CD4-positive, alpha-beta T cell treated with Interleukin-12 subunit alpha and Interleukin-12 subunit beta, for 1 hour (primary cell): Measurements from ENCODE around the gene MBD6.

ENCODE experiments used
- DNase-seq: peaks from one replicate; pipeline ENCODE4 v3.0.0-alpha.2; 2020

Gene MBD6

DNA sequence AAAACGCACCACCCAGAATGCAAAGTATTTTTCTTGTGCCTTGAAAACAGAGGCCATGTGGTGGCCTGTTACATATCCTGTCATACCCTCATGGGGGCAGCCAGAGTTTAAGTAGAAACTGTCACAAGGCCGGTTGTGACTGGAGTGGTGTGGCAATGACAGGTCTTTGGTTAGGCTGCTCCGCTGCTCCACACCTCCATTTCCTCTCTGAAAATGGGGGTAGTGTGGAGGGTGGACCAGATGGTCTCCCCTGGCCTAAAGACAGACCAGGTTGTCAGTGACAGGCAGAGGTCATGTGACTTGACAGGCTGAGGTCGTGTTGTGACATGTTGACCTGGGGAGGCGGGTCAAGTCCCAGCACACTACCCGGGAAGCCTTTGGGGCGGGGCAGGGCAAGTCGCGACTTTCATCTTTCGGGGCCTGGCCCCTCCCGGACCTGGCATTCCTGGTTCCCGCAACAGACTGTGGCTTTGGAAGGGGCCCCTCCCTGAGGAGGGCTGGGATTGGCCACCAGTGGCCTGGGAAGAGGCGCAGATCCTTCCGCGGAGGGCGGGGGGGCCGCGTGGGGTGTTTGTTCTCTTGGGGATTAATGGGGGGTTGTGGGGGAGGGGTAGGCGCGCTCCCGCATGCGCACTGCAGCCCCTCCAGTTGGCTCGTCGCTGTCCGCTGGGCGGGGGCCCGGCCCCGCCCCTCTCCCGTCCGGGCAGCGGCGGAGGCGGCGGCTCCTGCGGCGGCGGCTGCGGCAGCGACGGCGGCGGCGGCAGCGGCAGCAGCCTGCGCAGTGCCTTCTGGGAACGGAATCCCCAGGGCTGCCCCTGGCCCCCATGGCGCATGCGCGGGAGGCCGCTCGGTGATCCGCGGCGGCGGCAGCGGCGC, at the start of gene MBD6:
Gene MBD6, plus strand, starts transcription at position 814 of the 876 bp plus-strand sequence. CDS start 1,480 bp downstream, outside the sequence.
- DNase-seq = peak; percentile 94

- no peak for DNase-seq
Measured at GRCh38 chr12:57473392-57473791, 49.2 kb upstream of the MBD6 start.

- DNase-seq = no peak
Measured at GRCh38 chr12:57473886-57474285, 48.7 kb upstream of the MBD6 start.

DNA sequence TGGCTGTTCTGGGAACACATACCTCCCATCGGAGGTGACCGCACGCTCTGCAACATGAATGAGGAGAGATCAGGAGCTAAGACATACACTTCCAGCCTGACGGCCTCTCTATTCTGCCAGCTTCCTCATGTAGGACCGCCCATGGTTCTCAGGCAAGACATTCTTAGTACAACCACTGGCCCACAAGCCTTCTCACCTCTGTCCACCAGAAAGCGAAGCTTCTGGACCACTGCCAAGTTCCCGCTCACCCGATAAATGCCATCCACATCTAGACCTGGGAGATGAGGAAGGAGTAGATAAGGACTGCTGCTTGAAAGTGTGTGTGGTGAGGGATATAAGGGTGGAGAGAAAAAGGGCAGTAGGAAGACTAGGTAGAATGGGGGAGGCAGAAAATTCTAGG, 48.2 kb upstream of the MBD6 start:
- no peak for DNase-seq

GRCh38 chr12:57474862-57475261, 47.8 kb upstream of the MBD6 start:
- DNase-seq = no peak

DNA sequence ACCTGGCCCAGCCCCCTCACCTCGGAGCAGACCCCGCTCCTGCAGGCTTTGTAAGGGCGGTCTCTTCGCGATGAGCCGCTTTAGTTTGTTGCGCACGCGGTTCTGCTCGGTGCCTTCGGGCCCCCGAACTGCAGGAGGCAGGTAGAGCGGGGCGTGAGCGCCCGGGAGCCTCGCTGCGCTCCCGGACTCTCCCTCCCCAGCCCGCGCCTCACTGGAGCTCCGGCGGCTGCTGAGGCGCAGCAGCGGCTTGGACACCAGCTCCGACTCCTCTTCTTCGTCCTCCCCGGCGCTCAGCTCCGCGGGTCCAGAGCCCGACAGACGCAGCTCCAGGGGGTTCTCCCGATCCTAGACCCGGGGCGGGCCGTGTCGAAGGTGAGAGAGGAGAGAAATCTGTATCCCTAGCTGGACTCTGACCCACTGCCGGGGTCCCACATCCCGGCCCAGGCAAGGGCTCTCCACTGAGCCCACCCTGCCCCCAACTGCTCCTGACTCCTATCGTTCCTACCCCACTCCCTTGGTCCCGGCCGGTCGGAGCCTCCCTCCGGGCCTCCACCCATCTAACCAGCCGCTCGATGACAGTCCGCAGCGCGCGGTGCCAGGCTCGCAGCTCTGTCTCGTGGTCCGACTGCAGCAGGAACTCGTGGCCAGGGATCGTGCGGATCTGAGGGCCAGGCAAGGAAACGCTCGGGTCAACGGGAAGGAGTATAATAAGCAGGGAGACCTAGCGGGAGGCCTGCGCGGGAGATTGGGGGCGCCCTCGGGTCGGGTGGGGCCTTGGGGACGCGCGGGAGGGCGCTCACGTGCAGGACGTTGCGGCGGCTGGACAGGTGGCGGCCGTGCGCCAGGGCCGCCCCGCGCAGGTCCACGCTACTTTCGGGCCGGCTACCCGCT, 47.1 kb upstream of the MBD6 start:
- DNase-seq = no peak

- peak; percentile 81 for DNase-seq
Measured at GRCh38 chr12:57476162-57476992, 46.2 kb upstream of the MBD6 start.

DNA sequence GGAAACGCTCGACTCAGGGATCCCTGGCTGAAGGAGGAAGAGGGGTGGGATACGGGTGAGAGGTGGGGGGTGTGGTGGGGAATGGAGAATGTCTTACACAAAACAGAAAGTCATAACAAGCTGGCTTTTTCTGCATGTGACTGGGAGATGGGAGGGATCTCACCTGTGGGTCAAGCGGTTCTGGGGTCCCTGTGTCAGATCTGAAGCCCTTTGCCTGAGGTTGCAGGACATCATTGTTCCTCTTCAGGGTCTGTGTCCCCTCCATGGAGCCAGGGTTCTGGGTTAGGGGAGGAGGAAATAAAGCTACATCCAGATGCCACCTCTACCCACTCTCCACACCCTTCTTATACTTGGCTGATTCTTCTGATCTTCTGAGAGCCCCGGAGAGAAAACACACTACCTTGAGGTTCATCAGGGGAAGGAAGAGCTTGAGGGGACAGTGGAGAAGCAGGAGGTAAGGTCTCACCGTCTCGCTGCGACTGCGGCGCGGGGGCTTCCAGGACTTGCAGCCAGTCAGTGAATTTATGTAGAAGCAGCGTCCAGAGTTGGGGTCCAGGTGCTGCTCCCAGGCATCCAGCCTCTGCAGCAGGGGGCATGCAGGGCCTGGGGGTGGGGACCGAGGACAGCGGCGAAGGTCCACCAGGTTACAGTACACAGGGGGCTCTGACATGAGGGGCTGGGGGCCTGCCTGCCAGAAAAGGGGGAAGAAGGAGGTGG, 45.5 kb upstream of the MBD6 start:
- peak; percentile 43 for DNase-seq

GRCh38 chr12:57477710-57478681, 44.6 kb upstream of the MBD6 start:
- peak; percentile 80 for DNase-seq

DNA sequence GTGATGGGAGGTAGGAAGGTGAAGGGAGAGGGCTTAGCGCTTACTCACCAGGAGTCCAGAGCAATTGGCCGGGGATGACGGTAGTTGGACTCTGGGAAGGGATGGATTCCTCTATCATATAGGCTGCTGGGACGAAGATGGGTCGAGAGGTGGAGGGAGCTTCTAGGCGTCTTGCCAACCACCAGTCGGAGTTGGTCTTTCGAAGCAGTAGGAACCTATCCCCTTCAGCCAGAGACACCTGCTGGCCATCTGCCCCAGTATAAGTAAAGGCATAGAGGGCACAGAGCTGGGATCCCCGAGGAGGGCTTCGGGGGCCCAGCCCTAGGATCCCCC, 43.6 kb upstream of the MBD6 start:
- DNase-seq = no peak

DNA sequence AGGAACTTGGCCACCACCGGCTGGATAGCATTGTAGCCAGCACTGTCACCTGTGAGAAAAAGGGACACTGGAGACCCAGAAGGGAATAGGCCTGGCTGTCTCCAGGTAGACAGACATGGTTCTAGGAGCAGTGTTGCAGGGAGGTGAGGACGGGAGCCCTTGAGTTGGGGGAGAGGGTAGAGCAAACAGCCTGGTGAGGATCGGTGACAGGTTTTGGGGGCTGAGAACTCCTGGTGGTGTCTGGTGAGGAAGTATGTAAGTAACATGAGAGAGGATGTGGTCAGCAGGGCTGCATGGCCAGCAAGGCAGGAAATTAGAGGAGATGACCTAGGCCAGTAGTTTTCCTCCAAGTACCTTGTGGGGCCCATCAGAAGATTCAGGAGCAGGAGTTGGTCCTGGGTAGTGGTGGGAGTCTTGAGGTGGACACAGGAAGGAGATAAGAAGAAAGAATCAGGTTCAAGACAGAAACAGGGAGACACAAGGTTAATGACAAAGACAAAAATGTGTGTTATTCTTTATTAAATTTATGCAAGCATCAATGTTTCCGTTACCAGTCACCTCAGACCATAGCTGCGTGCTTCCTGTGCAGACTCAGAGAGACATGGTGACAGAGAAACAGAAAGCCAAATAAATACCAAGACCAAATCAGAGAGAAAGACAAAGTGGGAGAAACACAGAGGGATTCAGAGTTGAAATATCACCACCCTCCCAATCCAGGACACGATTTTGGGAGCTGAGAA, 43.1 kb upstream of the MBD6 start, which contains the start of gene ARHGAP9:
Gene ARHGAP9, minus strand, starts transcription at position 491 of the 740 bp plus-strand sequence. Its CDS starts 460 bp downstream, at position 31.
- peak; percentile 85 for DNase-seq

DNA sequence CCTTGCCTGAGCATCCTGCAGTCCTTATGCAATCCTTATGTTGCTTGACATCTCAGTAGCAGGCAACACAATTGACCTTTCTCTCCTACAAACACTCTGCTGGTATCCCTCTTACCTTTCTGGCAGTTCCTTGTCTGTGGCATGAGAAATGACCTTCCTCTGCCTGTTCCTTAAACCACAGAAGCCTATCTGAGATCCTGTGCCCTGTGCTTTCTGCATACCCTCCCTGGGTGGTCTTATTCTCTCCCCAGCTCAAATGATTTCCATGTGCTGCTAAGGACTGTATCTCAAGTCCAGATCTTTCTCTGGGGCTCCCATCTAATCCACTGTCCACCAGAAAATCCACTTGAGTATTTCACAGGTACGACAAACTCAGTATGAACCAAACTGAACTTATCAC, 41.0 kb upstream of the MBD6 start:
- no peak for DNase-seq

DNA sequence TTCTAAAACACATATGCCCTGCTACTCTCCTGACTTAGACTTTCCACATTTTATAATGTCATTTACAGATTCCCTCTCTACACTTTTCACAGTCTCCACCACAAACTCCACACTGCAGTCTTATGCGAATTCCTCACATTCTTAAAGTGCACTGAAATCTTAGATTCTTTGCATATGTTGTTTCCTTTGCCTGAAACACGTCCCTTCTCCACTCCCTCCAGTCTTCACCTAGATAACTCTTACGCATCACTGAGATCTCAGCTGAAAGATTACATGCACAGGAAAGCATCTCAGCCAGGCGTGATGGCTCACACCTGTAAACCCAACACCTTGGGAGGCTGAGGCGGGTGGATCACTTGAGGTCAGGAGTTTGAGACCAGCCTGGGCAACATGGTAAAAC, 39.2 kb upstream of the MBD6 start:
- DNase-seq = no peak

DNA sequence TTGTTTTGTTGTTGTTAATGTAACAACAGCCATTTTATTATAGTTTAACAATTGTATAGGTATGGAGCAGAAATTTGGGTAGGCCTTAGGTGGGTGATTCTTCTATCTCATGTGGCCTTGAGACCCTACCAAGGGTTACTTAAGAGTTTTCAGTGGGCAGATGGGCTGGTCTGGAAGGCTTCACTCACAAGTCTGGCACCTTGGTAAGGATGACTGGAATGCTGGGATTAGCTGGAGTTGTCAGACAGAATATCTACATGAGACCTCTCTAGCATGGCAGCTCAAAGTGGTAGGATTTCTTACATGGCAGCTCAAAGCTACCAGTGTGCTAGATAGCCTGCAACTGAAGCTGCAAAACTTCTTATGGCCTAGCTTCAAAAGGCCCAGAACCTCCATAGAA, 36.9 kb upstream of the MBD6 start:
- DNase-seq = no peak

DNA sequence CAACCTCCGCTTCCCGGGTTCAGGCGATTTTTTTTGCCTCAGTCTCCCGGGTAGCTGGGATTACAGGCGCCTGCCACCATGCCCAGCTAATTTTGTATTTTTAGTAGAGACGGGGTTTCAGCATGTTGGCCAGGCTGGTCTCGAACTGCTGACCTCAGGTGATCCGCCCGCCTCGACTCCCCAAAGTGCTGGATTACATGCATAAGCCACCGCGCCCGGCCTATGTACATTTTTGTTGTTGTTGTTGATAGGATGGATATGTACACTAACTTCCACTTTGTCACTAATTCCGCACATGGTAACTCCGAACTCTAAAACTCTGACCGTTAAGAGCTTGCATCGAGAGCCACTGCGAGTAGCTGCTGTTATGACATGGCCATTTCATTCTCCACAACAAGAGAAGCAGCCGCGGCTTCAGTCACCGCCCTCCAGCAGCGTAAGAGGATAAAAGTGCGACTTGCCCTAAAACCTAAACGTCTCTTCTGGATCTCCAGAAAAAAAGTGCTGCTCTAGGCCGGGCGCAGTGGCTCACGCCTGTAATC, 35.5 kb upstream of the MBD6 start:
- no peak for DNase-seq

GRCh38 chr12:57487597-57488401, 34.8 kb upstream of the MBD6 start, which contains the start of gene MARS1:
Gene MARS1, plus strand, starts transcription at chr12:57488068. Its CDS starts 23 bp downstream, at chr12:57488091.
- DNase-seq = peak; percentile 95

GRCh38 chr12:57488402-57489156, 34.0 kb upstream of the MBD6 start:
- no peak for DNase-seq

- no peak for DNase-seq
Measured at GRCh38 chr12:57489157-57489641, 33.4 kb upstream of the MBD6 start.
